HG03095 (cell line): ENCODE data around the gene STPG3.

ENCODE experiments used
- ATAC-seq: cut with Tn5 transposase; IDR thresholded peaks from one replicate; pipeline ENCODE4 v1.9.1; 2021; ENCODE audit warnings: moderate library complexity; ENCODE audit not compliant: unreplicated experiment

STPG3 gene

DNA sequence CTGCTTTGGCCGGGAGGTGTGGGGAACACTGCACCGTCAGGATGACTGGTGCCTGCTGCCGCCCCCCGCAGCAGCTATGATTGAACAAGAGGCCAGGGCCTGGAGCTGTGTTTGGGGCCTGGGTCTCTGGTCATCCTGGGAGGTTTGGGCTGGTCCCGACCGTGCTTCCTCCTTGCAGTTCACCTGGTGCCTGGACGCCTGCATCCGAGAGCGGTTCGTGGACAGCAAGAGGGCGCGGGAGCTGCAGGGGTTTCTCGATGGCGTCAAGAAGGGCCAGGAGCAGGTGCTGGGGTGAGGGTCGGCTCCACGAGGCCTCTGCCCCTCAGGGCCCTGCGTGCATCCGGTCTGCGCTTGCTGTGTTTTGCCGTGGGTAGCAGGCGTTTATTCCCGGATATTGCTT lies 13.0 kb downstream of the STPG3 start:
- no peak for ATAC-seq

DNA sequence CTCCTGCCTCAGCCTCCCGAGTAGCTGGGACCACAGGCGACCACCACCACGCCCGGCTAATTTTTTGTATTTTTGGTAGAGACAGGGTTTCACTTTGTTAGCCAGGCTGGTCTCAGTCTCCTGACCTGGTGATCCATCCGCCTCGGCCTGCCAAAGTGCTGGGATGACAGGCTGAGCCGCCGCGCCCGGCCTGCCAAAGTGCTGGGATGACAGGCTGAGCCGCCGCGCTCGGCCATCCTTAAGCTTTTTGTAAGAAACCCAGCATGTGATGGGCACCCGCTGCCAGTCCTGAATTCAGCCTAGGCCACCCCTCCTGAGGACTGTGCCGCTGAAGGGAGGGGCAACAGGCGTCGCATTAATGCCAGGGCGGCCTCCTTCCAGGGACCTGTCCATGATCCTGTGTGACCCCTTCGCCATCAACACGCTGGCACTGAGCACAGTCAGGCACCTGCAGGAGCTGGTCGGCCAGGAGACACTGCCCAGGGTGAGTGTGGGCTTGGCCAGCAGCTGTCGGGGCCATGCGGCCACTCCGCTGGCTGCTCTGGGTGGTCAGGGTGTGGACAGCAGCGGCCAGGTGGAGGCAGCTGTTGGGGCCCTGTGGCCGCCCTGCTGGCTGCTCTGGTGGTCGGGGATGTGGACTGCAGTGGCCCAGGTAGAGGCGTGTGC lies 14.5 kb downstream of the STPG3 start:
- no peak for ATAC-seq

DNA sequence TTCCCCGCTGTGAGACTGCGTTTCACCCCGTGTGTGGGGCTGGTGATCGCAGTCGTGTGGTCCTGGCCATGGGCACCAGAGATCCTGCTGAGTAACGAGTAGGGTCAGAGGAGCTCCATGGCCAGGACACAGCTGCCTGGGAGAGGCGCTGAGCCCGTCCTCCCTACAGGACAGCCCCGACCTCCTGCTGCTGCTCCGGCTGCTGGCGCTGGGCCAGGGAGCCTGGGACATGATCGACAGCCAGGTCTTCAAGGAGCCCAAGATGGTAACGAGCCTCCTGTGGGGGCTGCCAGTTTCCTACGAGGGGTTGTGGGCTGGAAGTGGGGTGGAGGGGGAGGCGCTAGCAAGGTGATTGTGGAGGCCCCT lies 15.1 kb downstream of the STPG3 start:
- ATAC-seq: no peak

DNA sequence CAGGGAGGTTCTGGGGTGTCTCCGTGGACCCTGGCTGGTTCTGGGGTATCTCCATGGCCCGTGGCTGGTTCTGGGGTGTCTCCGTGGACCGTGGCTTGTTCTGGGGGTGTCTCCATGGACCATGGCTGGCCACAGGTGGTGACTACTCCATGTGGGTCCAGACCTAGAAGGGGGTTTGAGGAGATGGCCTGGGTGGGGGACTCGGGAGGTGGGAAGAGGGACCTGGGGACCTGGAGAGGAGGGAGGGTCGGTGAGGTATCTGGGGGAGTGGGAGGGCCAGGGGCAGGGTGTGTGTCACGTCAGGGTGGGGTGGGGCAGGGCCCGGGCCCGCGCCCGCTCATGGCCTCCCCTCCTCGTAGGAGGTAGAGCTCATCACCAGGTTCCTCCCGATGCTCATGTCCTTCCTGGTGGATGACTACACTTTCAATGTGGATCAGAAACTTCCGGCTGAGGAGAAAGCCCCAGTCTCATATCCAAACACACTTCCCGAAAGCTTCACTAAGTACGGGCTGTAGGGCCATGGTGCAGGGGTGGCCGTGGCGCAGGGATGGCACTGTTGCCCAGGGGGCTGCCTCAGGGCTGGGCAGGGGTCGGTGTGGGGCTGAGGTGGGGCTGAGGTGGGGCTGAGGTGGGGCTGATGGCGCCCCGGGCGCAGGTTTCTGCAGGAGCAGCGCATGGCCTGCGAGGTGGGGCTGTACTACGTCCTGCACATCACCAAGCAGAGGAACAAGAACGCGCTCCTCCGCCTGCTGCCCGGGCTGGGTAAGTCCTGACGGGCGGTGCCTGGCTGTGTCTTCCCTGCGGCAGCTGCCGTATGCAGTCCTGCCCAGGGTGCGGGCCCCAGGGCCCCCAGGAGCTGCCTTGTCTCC lies 15.7 kb downstream of the STPG3 start:
- ATAC-seq: no peak

DNA sequence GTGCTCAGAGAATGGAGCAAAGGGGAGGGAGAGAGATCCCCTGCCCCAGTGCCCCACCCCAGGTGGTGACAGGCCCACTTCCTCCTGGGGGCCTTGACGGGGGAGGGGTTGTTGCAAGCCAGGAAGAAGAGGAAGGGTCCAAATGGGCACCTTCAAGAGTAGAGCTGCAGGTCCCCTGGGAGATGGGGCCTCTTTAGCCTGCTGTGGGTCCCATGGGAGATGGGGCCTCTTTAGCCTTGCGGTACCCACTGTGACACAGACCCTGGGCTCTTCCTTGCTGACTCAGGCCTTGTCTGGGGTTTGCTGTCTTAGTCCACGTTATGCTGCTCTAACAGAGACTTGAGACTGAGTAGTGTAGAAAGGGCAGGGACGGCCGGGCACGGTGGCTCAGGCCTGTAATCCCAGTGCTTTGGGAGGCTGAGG lies 16.9 kb downstream of the STPG3 start:
- no peak for ATAC-seq

DNA sequence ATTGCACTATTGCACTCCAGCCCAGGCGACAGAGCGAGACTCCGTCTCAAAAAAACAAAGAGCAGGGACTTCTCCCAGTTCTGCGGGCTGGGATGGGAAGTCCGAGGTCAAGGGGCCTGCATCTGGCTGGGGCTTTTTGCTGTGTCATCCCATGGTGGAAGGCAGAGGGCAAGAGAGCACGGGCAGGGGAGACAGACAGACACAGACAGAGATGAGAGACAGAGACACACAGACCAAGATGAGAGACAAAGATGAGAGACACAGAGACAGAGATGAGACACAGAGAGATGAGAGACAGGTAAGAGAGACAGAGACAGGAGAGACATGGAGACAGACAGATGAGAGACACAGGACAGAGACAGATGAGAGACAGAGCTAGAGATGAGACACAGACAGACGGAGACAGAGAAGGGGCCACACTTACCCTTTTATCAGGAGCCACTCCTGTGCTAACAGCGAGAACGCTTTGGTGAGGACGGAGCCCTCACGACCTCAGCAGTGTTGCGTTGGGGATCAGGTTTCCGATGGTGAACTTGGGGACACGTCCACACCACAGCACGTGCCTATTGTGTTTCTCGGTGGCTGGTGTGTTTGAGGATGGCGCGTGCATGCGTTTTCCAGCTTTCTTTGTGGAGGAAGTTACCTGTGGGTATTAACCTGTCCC lies 17.6 kb downstream of the STPG3 start:
- no peak for ATAC-seq

DNA sequence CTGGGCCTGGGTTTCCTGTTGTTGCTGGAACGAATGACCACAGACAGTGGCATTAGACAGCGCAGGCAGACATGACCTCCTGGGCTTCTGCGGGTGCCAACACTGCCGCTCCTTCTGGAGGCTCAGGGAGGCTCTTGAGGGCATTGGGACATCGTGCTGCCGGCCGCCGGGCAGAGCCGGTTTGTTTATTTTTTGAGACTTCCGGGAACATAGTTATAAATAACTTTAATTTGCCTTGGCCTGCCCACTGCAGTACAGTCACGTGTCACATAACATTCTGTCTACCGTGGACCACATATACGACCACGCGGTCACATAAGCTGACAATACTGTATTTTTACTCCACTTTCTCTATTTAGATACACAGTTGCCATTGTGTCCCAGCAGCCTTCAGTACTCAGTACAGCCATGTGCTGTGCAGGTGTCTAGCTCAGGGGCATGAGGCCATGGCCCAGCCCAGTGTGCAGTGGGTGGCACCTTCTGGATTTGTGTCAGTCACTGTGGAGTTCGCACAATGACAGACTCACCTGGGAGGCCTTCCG lies 18.2 kb downstream of the STPG3 start:
- ATAC-seq: no peak

DNA sequence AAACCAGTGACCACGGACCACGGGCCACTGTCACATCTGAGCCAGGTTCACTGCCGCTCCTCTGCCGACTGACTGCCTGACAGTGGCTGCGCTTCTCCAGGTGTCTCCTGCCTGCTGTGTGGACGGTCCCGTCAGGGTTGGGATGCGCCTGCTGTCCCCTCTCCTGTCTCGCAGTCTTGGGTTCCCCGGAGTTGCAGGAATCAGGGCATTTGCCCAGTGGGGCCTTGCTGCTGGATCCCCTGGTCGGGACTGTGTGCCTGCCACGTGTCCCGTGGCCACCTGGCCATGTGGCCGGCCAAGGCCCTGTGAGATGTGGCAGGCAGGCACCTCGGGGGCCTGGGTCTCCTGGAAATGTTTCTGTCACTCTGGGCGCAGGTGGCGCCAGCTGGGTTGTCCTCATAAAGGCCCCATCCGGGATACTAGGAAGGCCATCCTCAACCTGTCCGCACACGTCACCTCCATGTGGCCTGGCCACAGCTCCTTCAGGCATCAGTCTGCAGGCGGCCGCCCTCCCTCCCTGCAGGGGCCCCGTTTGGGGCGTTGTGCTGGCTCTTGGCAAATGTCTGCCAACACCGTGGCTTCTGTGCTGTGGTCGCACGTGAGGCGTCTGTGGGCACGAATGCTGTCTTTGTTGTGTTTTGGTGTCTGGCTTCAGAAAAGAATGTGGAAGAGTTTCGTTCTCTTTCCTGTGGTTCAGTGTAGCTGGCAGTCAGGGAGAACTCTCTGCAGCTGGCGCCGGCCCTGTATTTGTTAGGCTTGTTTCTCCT lies 20.0 kb downstream of the STPG3 start:
- ATAC-seq: no peak

DNA sequence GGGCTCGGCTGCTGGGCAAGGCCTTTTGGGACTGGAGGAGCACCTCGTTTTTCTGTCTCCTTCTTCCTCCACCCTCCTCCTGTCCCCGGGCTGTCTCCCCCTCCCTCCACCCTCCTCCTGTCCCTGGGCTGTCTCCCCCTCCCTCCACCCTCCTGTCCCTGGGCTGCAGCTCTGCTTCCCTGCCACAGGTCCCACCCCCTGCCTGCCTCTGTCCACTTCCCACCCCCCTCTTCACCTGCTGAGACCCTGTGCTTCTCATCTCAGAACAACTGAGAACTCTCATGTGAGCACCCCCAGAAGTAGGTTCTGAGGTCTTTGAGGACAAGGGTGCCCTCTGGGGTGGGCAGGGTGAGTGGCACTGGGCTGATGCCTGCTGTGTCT lies 20.6 kb downstream of the STPG3 start:
- no peak for ATAC-seq

DNA sequence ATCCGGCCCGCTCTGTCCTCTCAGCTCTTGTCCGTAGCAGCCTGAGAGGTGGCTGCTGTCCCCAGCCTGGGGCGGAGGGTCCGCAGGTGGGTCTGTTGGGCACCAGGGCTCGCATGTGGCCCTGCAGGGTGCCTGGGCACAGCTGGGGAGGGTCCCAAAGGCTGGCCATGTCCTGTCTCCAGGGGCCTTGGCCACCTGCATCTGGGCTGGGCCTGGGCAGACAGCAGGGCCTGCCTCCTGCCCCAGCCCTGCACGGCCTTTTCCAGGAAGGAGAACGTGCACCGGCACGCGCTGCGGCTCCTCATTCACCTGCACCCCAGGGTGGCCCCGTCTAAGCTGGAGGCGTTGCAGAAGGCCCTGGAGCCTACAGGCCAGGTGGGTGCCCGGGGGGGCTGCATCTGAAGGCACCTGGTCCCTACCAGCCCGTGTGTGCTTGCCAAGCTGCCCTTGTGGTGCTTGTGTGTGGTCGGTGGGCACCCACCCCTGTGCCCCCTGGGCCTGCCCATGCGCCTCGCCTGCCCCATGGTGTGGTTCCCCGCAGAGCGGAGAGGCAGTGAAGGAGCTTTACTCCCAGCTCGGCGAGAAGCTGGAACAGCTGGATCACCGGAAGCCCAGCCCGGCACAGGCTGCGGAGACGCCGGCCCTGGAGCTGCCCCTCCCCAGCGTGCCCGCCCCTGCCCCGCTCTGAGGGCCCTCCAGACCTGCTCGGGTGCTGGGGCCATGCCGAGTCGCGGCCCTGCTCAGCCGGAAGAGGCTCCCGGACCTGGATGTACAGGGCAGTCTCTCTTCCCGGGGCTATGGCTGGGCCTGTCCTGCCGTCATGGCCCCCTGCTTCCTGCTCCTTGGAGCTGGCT lies 21.4 kb downstream of the STPG3 start:
- ATAC-seq: no peak

DNA sequence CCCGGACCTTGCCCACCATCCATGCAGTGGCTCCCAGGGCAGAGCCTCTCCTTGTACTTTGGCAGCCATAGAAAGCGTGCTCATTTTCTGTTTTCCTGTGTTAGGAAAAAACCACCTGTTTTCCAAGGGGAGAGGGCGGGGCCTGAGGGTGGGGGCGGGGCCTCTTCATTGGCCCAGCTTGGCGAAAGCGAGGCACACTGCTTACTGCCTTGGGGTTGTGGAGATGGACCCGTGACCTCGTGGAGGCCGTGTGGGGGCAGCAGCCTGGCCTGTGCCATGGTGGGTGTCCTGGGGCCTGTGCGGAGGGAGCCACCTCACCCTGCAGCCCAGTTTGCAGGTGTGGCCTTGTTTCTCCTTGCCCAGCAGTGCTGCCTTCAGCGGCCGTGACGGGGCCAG lies 22.0 kb downstream of the STPG3 start:
- no peak for ATAC-seq

DNA sequence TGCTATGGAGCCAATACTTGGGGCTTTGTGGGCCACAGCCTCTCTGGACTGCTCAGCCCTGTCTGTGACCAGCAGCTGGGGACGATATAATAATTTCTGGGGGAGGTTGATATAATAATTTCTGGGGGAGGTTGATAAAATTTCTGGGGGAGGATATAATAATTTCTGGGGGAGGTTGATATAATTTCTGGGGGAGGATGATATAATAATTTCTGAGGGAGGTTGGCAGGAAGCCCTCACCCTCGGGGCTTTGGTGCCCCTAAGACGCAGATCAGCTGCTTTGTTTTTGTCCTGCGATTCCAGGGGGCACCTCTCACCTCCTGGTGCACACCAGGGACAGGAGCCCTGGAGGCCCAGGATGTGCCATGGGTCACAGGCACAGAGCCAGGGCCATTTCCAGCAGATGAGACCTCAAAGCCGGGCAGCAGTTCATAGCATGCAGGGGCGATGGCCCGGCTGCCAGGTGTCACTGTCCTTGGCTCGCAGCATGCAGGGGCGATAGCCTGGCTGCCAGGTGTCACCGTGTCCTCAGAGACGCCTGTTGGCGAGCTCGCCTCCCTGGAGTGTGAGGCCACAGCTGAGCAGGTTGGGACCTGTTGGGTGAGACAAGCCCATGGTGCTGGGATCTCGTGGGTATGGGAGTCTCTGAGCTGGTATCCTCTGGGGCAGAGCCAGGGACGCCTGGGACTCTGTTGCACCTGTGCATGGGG lies 22.7 kb downstream of the STPG3 start:
- no peak for ATAC-seq

DNA sequence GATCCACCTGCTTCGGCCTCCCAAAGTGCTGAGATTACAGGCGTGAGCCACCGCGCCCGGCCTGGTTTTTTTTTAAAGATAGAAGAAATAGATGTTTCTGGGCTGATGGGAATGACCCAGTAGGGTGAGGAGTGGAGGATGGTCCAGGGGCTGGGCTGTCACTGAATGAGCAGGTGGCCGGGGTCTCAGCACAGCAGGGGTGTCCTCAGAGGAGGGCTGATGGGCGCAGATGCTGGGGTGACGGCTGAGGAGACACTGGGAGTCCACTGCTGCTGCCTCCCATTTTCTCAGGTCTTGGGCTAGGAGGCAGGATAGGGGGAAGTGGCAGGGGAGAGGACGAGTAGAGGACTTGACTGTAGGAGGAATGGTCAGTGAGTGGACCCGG lies 24.1 kb downstream of the STPG3 start:
- ATAC-seq: no peak

DNA sequence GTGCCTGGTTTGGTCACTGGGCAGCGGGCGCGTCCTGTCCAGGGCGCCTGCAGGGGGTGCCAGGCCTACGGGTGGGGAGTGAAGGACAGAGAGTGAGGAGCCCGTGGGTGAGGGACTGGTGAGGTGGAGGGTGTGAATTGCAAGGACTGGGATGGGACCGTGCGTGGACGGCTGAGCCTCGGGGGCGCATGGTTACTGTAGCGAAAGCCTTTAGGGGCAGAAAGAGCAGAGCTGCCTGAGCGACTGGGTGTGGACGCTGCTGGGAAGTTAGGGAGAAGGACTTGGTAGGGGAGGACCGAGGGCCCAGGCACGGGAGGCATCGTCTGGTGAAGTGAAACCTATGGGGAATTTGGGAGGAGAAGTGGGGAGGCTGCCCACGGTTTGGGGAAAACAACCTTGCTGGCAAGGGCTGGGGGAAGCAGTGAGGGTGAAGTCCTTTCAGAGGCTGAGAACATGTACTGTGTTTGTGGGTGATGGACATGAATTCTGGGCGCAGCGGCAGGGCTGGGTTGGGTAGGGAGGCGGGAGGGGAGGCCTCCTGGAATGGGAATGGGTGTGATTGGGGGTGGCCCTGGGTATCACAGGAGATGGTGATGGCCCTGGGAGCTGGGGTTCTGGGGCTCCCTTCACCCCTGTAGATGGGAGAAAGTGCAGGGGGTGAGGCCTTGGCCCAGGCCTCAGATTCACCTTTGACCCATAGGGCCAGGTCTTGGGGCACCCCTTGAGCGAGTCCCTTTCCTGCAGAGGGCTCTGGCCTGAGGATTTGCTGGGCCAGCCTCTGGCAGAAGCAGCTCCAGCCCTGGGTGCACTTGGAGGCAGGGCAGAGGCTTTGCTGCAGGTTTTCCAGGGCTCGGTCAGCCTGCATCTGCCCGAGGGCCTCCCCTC lies 24.7 kb downstream of the STPG3 start:
- ATAC-seq: no peak

DNA sequence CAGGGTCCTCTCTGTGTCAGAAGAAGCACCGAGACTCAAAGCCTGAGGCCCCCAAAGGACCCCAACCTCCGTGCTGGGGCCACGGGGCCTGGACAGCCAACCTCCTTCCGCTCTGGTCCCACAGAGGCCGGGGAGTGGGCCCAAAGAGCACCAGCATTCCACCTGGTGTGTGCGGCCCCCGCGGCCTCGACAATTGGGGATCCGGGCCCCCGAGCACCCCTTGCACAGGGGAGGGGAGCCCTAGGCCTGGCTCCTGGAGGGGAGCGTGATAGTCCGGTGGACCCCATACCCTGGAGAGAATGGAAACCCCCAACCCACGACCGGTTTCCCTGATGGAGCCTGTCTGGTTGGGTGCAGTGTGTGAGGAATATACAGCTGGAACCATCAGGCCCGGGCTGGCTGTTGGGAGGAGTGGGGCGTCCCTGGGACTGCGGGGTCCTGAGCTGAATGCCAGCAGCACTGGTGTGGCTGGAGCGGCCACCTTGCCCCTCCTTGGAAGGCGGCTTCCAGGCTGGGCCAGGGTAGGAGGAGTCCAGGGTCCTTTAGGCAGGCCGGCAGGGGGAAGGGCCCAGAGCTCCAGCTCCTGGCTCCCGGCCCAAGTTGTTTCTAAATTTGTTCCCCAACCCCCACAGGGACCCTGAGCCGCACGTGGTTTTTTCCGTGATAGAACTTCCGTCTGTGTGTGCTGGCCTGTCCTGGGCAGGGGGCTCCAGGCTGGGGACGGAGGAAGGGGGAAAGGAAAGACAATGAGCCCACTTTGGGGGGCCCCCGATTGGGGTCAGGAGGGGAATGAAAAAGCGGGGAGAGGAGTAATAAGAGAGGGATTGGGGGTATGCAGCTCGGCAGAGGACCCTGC lies 25.6 kb downstream of the STPG3 start:
- no peak for ATAC-seq

DNA sequence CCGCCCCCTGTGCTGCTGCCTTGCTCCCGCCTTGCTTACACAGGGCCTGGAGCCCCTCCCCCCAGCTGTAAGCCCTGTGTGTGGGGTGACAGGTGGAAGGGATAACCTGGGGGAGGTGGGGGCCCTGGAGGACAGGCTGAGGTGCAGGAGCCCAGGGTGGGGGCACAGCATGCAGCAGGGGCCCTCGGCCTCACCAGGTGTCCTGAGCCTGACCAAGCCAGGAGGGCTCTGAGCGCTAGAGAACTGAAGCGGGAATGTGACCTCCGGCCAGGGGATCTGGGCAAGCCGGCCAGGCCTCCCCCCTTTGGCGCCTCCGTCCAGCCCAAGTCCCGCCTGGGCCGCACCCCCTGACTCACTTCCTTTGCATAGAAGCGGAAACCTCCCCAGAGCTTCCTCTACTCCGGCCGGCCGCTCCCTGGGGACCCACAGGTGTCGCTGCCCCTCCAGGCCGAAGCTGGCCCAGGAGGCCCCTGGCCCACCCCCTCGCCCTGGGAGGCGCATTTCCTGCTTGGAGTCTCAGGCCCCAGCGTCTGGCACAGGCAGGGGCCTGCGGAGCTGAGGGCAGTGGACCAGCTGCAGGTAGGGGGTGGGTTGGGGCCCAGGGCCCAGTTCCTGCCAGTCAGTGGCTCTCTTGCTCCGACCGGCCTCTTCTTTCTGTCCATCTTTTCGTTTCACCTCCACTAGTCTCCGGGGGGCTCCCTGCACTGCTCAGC lies 26.4 kb downstream of the STPG3 start, which contains the start of gene TOR4A:
Gene TOR4A (plus strand): TSS at position 398 of the 713 bp plus-strand sequence. CDS start 964 bp downstream, outside the sequence.
- peak; percentile 67 for ATAC-seq
